Neural cell (in vitro differentiated cells): ENCODE data around the gene C17orf58. TPM values are rescaled to one million over a fixed set of nuclear protein-coding genes. Genes with fewer than 3 reads are reported as not detected.
"Not testable (repeated sequence)": the region's sequence is repeated elsewhere in the genome, so short reads cannot be mapped to it uniquely, and the experiment has no call there.

Experiments
- H2AFZ ChIP-seq: fragments of 200-600, 300-800 bp; sonication (generic), shearing (Covaris generic); 2 replicates; pipeline ENCODE4 v1.6.0; 2014; ENCODE audit warnings: low read depth, mild to moderate bottlenecking, antibody characterized with exemption, low read length, moderate library complexity
- H3F3A ChIP-seq: fragments of 200-600 bp; shearing (Covaris generic); 2 replicates; pipeline ENCODE4 v1.6.1; 2016; ENCODE audit warnings: mild to moderate bottlenecking, moderate library complexity, mixed read lengths, antibody characterized with exemption, low read length; ENCODE audit not compliant: insufficient read depth, poor library complexity, severe bottlenecking
- H3K27ac ChIP-seq: fragments of 200-600, 300-800 bp; sonication (generic), shearing (Covaris generic); 2 replicates; pipeline ENCODE4 v1.5.1; 2014; ENCODE audit warnings: mild to moderate bottlenecking, low read length, moderate library complexity
- H3K27me3 ChIP-seq: fragments of 300-800, 200-600 bp; sonication (generic), shearing (Covaris generic); 2 replicates; pipeline ENCODE4 v1.6.0; 2014; ENCODE audit warnings: mild to moderate bottlenecking, low read depth, low read length, moderate library complexity; ENCODE audit not compliant: insufficient read depth
- H3K36me3 ChIP-seq: fragments of 300-800, 200-600 bp; sonication (generic), shearing (Covaris generic); 2 replicates; pipeline ENCODE4 v1.5.1; 2014; ENCODE audit warnings: mild to moderate bottlenecking, antibody characterized with exemption, low read length, moderate library complexity; ENCODE audit not compliant: insufficient read depth
- H3K4me2 ChIP-seq: fragments of 300-800, 200-600 bp; sonication (generic), shearing (Covaris generic); 2 replicates; pipeline ENCODE4 v1.6.0; 2014; ENCODE audit warnings: mild to moderate bottlenecking, low read length
- H3K4me3 ChIP-seq: fragments of 300-800, 200-600 bp; sonication (generic), shearing (Covaris generic); 2 replicates; pipeline ENCODE4 v1.5.1; 2014; ENCODE audit warnings: mild to moderate bottlenecking, low read length, moderate library complexity
- H3K79me2 ChIP-seq: fragments of 200-600 bp; shearing (Covaris generic); replicated peaks from 2 replicates; pipeline ENCODE4 v1.6.0; 2014; ENCODE audit warnings: mild to moderate bottlenecking, low read length, moderate library complexity; ENCODE audit not compliant: insufficient read depth
- H3K9ac ChIP-seq: fragments of 300-800, 200-600 bp; sonication (generic), shearing (Covaris generic); 2 replicates; pipeline ENCODE4 v1.6.1; 2016; ENCODE audit warnings: mild to moderate bottlenecking, low read length, mixed read lengths
- H3K9me2 ChIP-seq: fragments of 200-600 bp; shearing (Covaris generic); 2 replicates; pipeline ENCODE4 v1.6.1; 2016; ENCODE audit warnings: mild to moderate bottlenecking, low read length, mixed read lengths; ENCODE audit not compliant: insufficient read depth
- H3K9me3 ChIP-seq: fragments of 200-600, 300-800 bp; sonication (generic), shearing (Covaris generic); 2 replicates; pipeline ENCODE4 v1.6.1; 2016; ENCODE audit warnings: mild to moderate bottlenecking, mixed run types, low read length, moderate library complexity, mixed read lengths
- H4K20me1 ChIP-seq: fragments of 200-600 bp; shearing (Covaris generic); 2 replicates; pipeline ENCODE4 v1.6.1; 2016; ENCODE audit warnings: mild to moderate bottlenecking, mixed run types; ENCODE audit not compliant: insufficient read depth
- EZH2 ChIP-seq: fragments of 200-600, 300-800 bp; shearing (Covaris generic), sonication (generic); IDR thresholded peaks from 2 replicates; pipeline ENCODE4 v1.6.1; 2014; ENCODE audit warnings: antibody characterized with exemption, low read length, borderline replicate concordance, mild to moderate bottlenecking; ENCODE audit not compliant: insufficient read depth, poor library complexity, severe bottlenecking
- MXI1 ChIP-seq: fragments of 450-650 bp; conservative IDR thresholded peaks from 2 replicates; pipeline ENCODE4 v1.6.1; 2014; ENCODE audit warnings: antibody characterized with exemption, mild to moderate bottlenecking; ENCODE audit not compliant: poor library complexity, severe bottlenecking
- POLR2AphosphoS5 ChIP-seq: IDR thresholded peaks from 2 replicates; pipeline ENCODE4 v1.6.1; 2012
- SMC3 ChIP-seq: fragments of 450-650 bp; conservative IDR thresholded peaks from 2 replicates; pipeline ENCODE4 v1.6.1; 2014; ENCODE audit warnings: antibody characterized with exemption, mild to moderate bottlenecking, moderate library complexity; ENCODE audit not compliant: poor library complexity
- TAF1 ChIP-seq: IDR thresholded peaks from 2 replicates; pipeline ENCODE4 v1.6.1; 2012; ENCODE audit warnings: low read depth
- polyA plus RNA-seq: library from polyadenylated mRNA; depleted of rRNA; stranded (reverse); fragments of >200 nt; gene quantifications from 2 replicates; pipeline ENCODE4 v1.2.3, GENCODE V29; 2014
- TF ChIP-seq, protein P1 (sequence below): fragments of 450-650 bp; IDR thresholded peaks from 2 replicates; pipeline ENCODE4 v1.5.1; 2014; ENCODE audit warnings: antibody characterized with exemption, mild to moderate bottlenecking, moderate library complexity; ENCODE audit not compliant: poor library complexity, severe bottlenecking
- TF ChIP-seq, protein P2 (sequence below): IDR thresholded peaks from 2 replicates; pipeline ENCODE4 v1.6.1; 2012; ENCODE audit warnings: borderline replicate concordance

Gene C17orf58
- polyA plus RNA-seq, 1 donor from 2014 or later = 54.5 TPM

DNA sequence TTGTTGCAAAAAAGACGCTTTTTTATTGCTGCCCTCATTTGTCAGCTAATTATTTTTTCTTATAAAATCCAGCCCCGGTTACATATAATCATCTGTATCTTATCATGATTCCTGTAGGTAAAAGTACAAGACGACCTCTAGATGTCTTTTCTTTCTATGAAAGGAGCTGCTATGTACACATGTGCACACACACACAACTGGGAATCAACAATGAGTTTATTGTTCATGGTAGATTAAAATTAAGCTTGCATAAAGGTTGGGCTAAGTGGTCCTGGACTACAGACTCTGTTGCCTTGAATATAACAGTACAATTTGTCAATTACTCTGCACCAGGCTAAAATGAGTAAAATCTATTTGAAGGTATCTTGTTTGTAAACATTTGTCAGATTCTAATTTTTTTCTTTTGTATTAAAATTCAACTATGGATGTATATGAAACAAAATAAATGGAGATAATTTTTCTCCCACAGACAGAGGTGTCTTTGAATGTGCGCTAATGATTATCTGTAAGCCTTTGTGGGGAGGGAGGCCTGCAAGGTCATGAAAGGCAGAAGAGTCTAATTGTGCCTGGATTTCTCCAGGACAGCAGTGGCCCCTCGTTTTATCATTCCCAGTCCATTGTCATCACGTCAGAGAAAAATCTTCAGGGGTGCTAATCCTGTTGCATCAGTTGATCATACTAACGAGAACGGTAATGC lies 13.4 kb downstream of the C17orf58 start:
- H3K9me2 ChIP-seq = no peaks in the 10 kb centered on the region
- H3K4me2 ChIP-seq = no peak overlapping the region
- no peaks in the 10 kb centered on the region for H4K20me1 ChIP-seq
- no peaks in the 10 kb centered on the region for H3K27me3 ChIP-seq
- no peak overlapping the region for H3K4me3 ChIP-seq
- no peaks in the 10 kb centered on the region for H3K36me3 ChIP-seq
- H3K79me2 ChIP-seq = no peaks in the 10 kb centered on the region
- no peak overlapping the region for H2AFZ ChIP-seq
- TF ChIP-seq, protein P1, sequence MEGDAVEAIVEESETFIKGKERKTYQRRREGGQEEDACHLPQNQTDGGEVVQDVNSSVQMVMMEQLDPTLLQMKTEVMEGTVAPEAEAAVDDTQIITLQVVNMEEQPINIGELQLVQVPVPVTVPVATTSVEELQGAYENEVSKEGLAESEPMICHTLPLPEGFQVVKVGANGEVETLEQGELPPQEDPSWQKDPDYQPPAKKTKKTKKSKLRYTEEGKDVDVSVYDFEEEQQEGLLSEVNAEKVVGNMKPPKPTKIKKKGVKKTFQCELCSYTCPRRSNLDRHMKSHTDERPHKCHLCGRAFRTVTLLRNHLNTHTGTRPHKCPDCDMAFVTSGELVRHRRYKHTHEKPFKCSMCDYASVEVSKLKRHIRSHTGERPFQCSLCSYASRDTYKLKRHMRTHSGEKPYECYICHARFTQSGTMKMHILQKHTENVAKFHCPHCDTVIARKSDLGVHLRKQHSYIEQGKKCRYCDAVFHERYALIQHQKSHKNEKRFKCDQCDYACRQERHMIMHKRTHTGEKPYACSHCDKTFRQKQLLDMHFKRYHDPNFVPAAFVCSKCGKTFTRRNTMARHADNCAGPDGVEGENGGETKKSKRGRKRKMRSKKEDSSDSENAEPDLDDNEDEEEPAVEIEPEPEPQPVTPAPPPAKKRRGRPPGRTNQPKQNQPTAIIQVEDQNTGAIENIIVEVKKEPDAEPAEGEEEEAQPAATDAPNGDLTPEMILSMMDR = no peak
- TF ChIP-seq EZH2 = no peak
- TF ChIP-seq, protein P2, sequence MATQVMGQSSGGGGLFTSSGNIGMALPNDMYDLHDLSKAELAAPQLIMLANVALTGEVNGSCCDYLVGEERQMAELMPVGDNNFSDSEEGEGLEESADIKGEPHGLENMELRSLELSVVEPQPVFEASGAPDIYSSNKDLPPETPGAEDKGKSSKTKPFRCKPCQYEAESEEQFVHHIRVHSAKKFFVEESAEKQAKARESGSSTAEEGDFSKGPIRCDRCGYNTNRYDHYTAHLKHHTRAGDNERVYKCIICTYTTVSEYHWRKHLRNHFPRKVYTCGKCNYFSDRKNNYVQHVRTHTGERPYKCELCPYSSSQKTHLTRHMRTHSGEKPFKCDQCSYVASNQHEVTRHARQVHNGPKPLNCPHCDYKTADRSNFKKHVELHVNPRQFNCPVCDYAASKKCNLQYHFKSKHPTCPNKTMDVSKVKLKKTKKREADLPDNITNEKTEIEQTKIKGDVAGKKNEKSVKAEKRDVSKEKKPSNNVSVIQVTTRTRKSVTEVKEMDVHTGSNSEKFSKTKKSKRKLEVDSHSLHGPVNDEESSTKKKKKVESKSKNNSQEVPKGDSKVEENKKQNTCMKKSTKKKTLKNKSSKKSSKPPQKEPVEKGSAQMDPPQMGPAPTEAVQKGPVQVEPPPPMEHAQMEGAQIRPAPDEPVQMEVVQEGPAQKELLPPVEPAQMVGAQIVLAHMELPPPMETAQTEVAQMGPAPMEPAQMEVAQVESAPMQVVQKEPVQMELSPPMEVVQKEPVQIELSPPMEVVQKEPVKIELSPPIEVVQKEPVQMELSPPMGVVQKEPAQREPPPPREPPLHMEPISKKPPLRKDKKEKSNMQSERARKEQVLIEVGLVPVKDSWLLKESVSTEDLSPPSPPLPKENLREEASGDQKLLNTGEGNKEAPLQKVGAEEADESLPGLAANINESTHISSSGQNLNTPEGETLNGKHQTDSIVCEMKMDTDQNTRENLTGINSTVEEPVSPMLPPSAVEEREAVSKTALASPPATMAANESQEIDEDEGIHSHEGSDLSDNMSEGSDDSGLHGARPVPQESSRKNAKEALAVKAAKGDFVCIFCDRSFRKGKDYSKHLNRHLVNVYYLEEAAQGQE = no peak
- TF ChIP-seq MXI1 = no peak
- TF ChIP-seq TAF1 = no peak
- no peak for TF ChIP-seq SMC3
- TF ChIP-seq POLR2AphosphoS5 = no peak
- no peaks in the 10 kb centered on the region for H3F3A ChIP-seq
- H3K9ac ChIP-seq = no peak overlapping the region
- no peak overlapping the region for H3K27ac ChIP-seq
- no peaks in the 10 kb centered on the region for H3K9me3 ChIP-seq

DNA sequence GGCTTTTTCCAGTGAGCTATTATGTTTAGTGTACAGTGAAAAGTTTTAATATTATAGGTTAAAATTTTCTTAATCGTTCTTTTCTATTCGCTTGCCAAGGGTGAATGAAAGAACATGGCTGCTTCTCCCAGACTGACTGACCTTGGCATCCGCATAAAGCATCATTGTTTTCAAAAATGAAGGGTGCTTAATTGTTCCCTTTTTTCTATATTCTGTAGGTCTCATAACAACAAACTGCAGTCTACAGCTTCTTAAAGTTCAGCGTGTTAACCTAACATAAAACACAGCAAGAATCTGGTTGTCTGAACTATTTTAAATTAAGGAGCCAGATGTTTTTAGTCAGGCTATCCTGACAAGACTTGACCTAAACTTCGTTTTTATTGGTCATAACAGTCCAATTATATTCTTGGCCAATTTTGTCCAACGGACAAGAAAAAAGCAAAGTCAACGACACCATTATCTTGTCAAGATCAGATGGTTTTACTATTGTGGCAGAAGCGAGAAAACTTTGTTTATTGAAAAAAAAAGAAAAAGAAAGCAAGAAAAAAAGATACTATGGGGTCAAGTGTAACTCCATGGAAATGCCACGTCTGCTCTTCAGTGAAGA lies 14.1 kb downstream of the C17orf58 start:
- Histone ChIP-seq H4K20me1 (no peaks in the 10 kb centered on the region), H3K4me2 (no peak overlapping the region), H3K27ac (no peak overlapping the region), H3K4me3 (no peak overlapping the region), H3K9ac (no peak overlapping the region), H3K9me2 (no peaks in the 10 kb centered on the region), H3K36me3 (no peaks in the 10 kb centered on the region), H3K79me2 (no peaks in the 10 kb centered on the region), H2AFZ (no peak overlapping the region), H3F3A (no peaks in the 10 kb centered on the region), H3K9me3 (no peaks in the 10 kb centered on the region), H3K27me3 (no peaks in the 10 kb centered on the region)
- TF ChIP-seq EZH2 = no peak

DNA sequence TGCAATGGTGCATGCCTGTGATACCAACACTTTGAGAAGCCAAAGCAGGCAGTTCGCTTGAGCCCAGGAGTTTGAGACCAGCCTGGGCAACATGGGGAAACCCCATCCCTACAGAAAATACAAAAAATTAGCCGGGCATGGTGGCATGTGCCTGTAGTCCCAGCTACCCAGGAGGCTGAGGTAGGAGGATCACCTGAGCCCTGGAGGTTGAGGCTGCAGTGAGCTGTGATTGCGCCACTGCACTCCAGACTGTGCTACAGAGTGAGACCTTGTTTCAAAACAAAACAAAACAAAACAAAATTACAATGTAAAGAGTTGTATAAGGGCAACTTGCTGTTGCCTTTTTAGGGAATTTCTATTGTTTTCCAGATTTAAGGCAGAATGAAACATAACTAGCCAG lies 15.4 kb downstream of the C17orf58 start:
- H2AFZ ChIP-seq, H3K9me2 ChIP-seq, H3K4me3 ChIP-seq, H3K9me3 ChIP-seq, H3K4me2 ChIP-seq, H3K79me2 ChIP-seq, H4K20me1 ChIP-seq, H3K9ac ChIP-seq, H3K27ac ChIP-seq, H3K27me3 ChIP-seq, H3F3A ChIP-seq, H3K36me3 ChIP-seq: not testable (repeated sequence)
